DND-41 (cell line): Measurements from ENCODE around the gene CEP350.

ENCODE experiments used
- EZH2 ChIP-seq: IDR thresholded peaks from 3 replicates; pipeline ENCODE4 v1.6.1; 2012; ENCODE audit warnings: borderline replicate concordance, low read depth, mild to moderate bottlenecking, moderate library complexity, low read length, inconsistent platforms; ENCODE audit not compliant: severe bottlenecking
- TF ChIP-seq, protein P1 (sequence below): IDR thresholded peaks from 2 replicates; pipeline ENCODE4 v1.5.1; 2012; ENCODE audit warnings: borderline replicate concordance, low read length, moderate library complexity, mild to moderate bottlenecking; ENCODE audit not compliant: poor library complexity, severe bottlenecking; ENCODE audit errors: extremely low read depth

DNA sequence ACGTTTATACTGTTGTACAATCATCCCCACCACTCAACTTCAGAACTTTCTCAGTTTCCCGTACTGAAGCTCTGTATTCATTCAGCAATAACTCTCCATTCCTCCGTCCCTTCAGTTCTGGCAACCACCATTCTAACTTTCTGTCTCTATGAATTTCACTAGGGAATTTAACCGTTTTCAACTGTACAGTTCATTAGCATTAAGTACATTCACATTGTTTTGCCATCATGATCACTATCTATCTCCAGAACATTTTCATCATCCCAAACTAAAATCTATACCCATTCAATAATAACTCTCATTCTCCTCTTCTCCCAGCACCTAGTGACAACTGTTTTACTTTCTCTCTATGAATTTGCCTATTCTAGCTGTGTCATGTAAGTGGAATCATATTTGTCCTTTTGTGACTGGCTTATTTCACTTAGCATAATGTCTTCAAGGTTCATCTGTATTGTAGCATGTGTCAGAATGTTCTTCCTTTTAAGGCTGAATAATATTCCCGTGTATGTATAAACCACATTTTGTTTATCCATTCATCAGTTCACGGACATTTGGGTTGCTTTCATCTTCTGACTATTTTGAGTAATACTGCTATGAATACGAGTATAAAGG, 75.0 kb downstream of the CEP350 start:
- TF ChIP-seq, protein P1, sequence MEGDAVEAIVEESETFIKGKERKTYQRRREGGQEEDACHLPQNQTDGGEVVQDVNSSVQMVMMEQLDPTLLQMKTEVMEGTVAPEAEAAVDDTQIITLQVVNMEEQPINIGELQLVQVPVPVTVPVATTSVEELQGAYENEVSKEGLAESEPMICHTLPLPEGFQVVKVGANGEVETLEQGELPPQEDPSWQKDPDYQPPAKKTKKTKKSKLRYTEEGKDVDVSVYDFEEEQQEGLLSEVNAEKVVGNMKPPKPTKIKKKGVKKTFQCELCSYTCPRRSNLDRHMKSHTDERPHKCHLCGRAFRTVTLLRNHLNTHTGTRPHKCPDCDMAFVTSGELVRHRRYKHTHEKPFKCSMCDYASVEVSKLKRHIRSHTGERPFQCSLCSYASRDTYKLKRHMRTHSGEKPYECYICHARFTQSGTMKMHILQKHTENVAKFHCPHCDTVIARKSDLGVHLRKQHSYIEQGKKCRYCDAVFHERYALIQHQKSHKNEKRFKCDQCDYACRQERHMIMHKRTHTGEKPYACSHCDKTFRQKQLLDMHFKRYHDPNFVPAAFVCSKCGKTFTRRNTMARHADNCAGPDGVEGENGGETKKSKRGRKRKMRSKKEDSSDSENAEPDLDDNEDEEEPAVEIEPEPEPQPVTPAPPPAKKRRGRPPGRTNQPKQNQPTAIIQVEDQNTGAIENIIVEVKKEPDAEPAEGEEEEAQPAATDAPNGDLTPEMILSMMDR: no peak
- no peak for TF ChIP-seq EZH2
